NCI-H510A (cell line): ENCODE data around the gene NUP50.

Experiments
- DNase-seq: peaks from one replicate; lab custom pipeline; 2025; lab: John Stamatoyannopoulos, UW

Gene NUP50

GRCh38 chr22:45196308-45196707 is 32.6 kb downstream of the NUP50 start:
- no peak for DNase-seq

DNA sequence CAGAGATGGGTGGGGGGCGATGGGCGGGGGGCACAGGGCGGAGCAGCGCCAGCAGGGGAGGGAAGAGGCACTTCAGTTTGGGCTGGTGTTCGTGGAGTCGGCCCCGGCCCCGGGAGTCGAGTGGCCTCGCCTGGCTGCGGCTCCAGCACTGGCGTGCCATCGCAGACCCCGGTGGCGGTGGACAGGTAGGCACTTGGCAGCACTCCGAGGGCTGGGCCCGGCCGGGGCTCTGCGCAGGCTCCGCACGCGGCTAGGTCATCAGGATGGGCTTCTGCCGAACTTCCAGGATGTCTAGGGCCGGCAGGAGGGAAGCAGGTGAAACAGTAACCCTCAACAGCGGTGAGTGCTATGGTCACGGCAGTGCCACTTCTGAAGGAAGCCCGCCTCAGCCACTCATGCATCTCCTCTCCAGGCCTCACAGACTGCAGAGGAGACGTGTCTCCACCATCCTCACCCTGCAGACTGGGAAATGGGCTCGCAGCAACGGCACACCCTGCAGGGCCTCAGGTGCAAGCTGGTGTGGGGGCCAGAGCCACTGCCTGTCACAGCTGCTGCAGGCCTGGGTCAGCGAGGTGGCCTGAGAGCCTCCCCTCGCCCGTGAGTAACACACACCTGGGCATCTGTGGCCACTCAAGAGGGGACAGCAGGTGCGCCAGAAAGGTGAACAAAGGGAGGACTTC is 33.3 kb downstream of the NUP50 start:
- no peak for DNase-seq

DNA sequence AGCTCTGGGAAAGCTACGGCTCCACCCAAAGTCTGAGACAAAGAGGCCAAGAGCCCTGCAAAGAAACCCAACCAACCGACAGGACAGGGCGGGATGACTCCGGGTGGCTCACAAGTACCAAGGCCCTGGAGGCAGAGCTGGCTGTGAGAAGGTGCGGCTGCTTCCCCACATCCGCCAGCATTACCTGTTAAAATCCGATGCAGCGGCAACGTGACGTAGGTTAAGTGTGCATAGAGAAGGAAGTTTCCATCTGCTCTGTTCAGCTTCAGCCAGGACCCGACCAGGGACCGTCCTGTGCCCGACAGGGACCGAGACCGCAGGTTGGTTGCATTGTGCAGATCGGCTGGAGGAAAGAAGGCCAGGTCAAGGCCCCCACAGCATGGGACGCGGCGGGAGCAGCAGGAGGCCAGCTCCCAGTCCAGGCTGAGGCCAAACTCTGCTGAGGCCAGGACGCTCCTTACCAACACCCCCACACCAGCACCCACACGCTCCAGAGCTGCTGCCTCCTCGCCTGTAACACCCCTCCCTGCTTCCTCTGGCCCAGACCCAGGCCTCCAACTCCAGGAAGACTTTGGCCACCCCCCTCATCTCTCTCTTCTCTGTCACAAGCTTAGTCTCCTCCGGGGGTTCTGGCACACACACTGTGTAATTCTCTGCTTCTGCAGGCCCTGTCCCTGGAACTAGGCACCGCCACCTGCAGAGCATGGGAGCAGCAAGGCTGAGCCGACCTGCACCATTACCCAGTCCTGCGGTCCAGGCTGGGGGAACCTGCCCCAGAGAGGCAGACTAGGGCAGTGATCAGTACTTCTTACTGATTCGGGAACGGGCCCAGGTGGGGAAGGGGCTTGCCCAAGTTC is 34.1 kb downstream of the NUP50 start:
- no peak for DNase-seq

DNA sequence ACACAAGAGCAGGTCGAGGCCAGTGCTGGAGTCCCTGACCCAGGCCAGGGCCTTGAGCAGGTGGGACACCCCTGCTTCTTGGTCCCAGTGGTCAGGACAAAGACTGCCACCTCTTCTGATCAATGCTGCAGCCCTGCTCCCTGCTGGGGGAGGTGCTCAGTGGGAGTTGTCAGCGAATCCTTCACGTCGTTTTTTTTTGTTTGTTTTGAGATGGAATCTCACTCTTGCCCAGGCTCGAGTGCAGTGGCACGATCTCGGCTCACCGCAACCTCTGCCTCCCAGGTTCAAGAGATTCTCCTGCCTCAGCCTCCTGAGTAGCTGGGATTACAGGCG is 34.7 kb downstream of the NUP50 start:
- DNase-seq, result no peak

DNA sequence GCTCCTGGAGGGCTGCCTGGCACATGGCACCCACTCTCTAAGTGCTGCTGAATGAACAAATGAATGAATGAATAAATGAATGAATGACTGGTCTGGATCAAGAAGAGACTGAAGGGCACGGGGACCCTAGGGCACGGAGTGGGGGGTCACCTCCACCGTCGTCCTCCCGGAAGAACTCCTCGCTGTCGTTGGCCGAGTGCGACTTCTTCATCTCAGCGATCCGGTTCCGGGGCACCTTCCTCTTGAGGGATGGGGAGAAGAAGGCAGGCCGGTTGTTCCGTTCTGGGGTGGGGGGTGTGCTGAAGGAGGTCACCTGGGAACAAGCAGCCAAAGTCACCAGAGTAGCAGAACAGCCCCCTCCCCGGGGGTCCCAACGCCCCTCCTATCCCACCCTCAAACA is 36.0 kb downstream of the NUP50 start:
- DNase-seq, result no peak

GRCh38 chr22:45200230-45200629 is 36.5 kb downstream of the NUP50 start:
- no peak for DNase-seq

DNA sequence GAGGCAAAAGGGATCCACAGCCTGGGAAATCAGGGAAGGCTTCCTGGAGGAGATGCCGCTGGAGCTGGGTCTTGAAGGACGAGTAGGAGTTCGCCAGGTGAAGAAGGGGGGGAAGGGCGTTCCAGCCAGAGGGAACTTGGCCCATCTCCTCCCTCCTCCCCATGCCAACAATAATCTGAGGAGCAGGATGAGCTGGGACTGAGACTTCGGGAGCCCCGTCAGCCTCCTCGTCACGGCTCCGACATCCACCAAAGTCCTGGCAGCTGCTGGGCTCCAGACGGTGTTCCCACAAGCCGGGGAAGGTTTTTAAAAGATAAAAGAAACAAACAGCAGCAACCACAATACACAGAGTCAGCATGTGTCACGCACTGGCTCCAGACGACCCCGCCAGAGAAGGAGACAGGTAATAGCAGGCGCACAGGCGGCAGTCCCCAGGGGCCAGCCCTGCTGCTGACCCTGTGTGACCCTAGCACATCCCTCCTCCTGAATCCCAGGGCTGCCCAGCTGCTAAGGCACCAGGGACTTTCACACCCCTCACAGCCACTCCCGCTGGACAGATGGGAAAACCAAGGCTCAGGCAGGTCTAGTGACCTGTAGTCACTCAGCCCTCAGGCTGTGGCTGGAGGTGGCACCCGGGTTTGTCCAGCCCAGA is 37.3 kb downstream of the NUP50 start:
- DNase-seq, result no peak

GRCh38 chr22:45201678-45202332 is 38.1 kb downstream of the NUP50 start:
- no peak for DNase-seq

GRCh38 chr22:45202333-45203149 is 38.8 kb downstream of the NUP50 start:
- no peak for DNase-seq

DNA sequence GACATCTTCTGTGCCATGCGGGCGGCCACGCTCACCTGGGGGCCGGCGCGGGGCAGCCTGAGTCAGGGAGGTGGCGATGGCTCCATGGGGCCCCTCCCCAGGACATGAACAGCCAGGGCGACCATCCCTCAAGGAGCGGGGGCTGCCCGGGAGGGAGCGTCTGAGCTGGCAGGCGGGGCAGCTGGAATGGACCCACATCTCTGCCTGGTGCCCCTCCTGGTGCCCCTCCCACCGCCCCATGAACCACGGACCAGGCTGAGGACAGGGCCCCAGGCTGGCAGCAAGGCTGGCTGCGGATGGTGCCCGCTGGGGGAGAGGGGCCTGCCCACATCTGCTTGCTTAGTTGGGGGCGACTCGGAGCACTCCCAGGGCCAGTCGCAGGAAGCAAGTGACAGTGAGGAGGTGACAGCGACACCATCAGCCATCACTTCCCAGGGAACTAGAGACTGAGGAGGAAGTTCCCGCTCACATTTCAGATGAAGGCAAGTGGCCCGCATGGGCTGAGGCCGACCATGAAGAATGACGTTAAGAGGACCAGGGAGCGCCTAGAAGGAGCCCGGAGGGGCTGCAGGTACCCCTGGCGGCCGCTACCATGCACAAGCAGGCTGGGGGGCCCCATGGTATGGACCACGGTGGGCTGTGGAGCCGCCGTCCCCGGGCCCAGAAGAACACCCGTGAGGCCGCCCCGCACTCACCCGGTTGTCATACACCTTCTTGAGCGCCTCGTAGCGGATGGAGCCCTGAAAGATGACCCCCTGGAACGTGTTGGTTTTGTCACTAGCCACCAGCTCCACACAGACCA is 39.6 kb downstream of the NUP50 start:
- no peak for DNase-seq

GRCh38 chr22:45204241-45204640 is 40.5 kb downstream of the NUP50 start:
- no peak for DNase-seq

GRCh38 chr22:45204819-45205218 is 41.1 kb downstream of the NUP50 start:
- no peak for DNase-seq

DNA sequence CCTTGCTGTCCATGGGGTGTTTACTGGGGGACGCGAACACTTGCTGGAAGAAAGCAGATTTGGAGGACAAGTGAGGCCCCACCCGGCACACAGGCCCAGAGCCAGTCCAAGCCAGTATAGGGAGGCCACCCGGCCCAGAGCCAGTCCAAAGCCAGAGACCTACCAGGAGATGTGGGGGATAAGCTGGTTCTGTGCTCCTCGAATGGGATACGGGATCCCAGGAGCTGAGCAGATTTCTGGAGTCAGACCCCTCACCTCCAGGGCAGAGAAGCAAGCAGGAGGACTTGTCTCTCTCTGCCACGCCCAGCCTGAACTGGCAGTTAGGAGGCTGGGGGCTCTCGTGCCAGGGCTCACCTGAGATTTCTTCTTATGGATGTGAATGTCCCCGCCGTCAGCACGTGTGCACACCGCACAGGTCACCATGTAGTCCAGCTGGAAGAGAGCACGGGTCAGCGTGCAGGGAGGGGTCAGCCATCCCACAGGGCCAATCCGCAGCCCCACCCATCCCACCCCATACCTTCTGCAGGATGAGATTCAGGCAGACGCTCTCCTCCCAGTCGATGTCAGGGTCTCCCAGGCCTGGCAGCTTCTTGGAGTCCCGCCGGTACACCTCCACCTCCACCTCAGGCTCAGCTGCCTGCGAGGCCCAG is 41.7 kb downstream of the NUP50 start:
- no peak for DNase-seq

GRCh38 chr22:45206233-45206632 is 42.5 kb downstream of the NUP50 start:
- DNase-seq, result no peak

DNA sequence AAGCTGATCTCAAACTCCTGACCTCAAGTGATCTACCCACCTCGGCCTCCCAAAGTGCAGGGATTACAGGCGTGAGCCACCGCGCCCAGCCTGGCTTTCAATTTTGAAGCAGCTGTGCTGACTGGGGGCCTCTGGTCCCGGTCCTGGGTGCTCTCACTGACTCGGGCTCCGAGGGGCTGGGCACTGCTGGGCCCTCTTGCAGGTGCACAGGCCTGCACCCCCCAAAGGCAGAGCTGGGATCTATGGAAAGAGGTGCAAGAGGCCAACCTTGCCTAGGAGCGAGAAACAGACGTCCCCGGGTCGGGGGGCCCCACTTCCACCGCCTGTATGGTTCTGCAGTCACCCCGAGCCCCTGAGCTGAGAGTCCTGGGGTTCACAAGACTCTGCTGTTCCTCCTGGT is 43.8 kb downstream of the NUP50 start:
- DNase-seq, result no peak

- DNase-seq, result no peak
These were observed 44.4 kb downstream of the NUP50 start for GRCh38 chr22:45207981-45208664.

GRCh38 chr22:45208696-45208992 is 44.9 kb downstream of the NUP50 start:
- no peak for DNase-seq

DNA sequence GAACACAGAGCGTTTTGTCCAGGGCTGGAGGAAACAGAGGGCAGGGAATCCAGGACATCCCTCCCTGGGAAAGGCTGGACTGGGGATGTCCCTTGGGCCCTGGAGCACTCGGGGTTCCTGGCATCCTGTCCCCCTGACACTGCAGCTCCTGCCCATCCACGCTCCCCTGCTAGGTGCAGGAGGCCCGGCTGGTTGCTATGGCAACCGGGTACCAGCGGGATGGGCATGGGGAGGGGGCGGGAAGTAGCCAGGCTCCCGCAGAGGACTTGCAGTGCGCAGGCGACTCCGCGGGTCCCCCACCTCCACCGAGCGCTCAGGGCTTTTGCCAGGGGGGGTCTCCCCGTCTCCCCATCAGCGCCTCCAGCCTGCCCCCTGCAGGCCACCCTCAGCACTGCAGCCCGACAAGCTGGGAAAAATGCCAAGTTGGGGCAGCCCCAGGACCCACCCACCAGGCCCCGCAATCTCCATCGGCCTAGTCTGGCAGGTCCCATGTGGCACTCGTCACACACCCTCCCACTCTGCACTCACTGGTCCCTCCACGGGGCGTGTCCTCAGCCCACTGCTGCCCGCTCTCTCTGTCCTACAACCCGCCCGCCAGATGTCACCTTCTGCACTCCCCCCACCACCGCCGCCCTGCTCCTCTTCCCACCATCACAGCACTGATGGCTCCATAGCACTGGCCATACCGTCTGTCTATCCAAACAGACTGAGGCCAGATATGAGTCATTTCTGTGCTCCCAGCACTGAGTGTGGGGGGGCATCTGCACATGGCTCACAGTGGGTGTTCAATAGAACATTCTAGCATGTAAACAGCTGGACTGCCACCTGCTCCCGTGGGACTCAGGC is 45.5 kb downstream of the NUP50 start:
- DNase-seq, result no peak

DNA sequence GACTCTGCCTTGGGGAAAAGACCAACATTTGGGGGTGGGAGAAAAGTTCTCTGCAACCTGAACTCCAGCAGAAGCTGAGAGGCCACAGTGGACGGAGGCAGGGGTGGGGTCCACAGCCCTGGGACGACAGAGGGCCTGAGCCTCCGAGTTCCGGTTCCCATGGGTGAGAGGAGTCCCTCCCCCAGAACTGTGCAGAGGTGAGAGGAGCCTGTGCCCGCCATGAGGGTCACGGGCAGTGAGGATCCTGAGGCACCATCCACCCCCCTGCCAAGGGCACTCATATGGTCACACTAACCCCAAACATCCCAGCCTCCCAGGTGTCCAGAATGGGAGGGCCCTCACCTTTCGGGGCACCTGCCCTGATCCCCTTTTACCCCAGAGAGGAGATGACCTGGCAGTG is 46.4 kb downstream of the NUP50 start:
- DNase-seq, result no peak
